Stimulated activated CD4-positive, alpha-beta T cell treated with anti-CD3 and anti-CD28 coated beads, Interleukin-12 subunit alpha, Interleukin-12 subunit beta, amount 100 ng/mL, for 24 hours (primary cell): ENCODE results near the gene NEK9.

Experiments
- DNase-seq, 2 experiments: peaks; one replicate each; pipeline ENCODE4 v3.0.0-alpha.2; 2020; ENCODE audit warnings: low read depth in 2 of 2

The NEK9 gene

GRCh38 chr14:75067212-75067611 is 59.6 kb downstream of the NEK9 start:
- no peak for DNase-seq

- no peak for DNase-seq
Measured at GRCh38 chr14:75066691-75067090, 60.2 kb downstream of the NEK9 start.

GRCh38 chr14:75064205-75064567 is 62.7 kb downstream of the NEK9 start:
- no peak for DNase-seq

- DNase-seq = peak; percentile 85 to 92
Measured at GRCh38 chr14:75063491-75064204, 63.2 kb downstream of the NEK9 start, which contains the start of gene ACYP1. ACYP1 (minus strand) TSS chr14:75064024; CDS start chr14:75063553, 471 bp downstream.

- no peak for DNase-seq
Measured at GRCh38 chr14:75063013-75063412, 63.8 kb downstream of the NEK9 start.

GRCh38 chr14:75060420-75060819 is 66.4 kb downstream of the NEK9 start:
- no peak for DNase-seq

GRCh38 chr14:75059642-75060041 is 67.2 kb downstream of the NEK9 start:
- DNase-seq = no peak

GRCh38 chr14:75054421-75054820 is 72.4 kb downstream of the NEK9 start:
- no peak for DNase-seq

- DNase-seq = no peak
Measured at GRCh38 chr14:75053396-75054291, 73.2 kb downstream of the NEK9 start.

- DNase-seq = no peak
Measured at GRCh38 chr14:75051556-75051899, 75.3 kb downstream of the NEK9 start.

- DNase-seq = peak; percentile 61 to 65
Measured at GRCh38 chr14:75050852-75051555, 75.8 kb downstream of the NEK9 start, which contains the start of gene MLH3. MLH3 (minus strand) TSS chr14:75051467; CDS start chr14:75049655, 1,812 bp downstream.

- no peak for DNase-seq
Measured at GRCh38 chr14:75049731-75050201, 77.1 kb downstream of the NEK9 start.

- DNase-seq = no peak
Measured at GRCh38 chr14:75049136-75049535, 77.7 kb downstream of the NEK9 start.

- DNase-seq = no peak
Measured at GRCh38 chr14:75048101-75048500, 78.7 kb downstream of the NEK9 start.

- DNase-seq = no peak
Measured at GRCh38 chr14:75047506-75047905, 79.3 kb downstream of the NEK9 start.

GRCh38 chr14:75046899-75047298 is 79.9 kb downstream of the NEK9 start:
- no peak for DNase-seq

- no peak for DNase-seq
Measured at GRCh38 chr14:75046275-75046674, 80.6 kb downstream of the NEK9 start.

- DNase-seq = no peak
Measured at GRCh38 chr14:75044752-75045151, 82.1 kb downstream of the NEK9 start.

GRCh38 chr14:75044322-75044721 is 82.5 kb downstream of the NEK9 start:
- no peak for DNase-seq

- no peak for DNase-seq
Measured at GRCh38 chr14:75042035-75042434, 84.8 kb downstream of the NEK9 start.

- no peak for DNase-seq
Measured at GRCh38 chr14:75041613-75042012, 85.2 kb downstream of the NEK9 start.

GRCh38 chr14:75040959-75041358 is 85.9 kb downstream of the NEK9 start:
- no peak for DNase-seq
